Activated CD4-positive, alpha-beta T cell treated with anti-CD3 and anti-CD28 coated beads, Interleukin-2, amount 50 U/mL, for 4 hours (primary cell): ENCODE data around the gene METTL2B.
A peak's percentile ranks its signal among the peaks of the same experiment; 100 is the strongest.
"Not testable (repeated sequence)": the region's sequence is repeated elsewhere in the genome, so short reads cannot be mapped to it uniquely, and the experiment has no call there.

Experiments
- DNase-seq, 2 experiments: peaks; one replicate each; pipeline ENCODE4 v3.0.0-alpha.2; 2020

METTL2B gene

GRCh38 chr7:128529191-128529590 lies 52.6 kb downstream of the METTL2B start:
- DNase-seq: not testable (repeated sequence)

GRCh38 chr7:128530121-128530854 lies 53.7 kb downstream of the METTL2B start:
- peak; percentile 24 to 33 for DNase-seq

DNA sequence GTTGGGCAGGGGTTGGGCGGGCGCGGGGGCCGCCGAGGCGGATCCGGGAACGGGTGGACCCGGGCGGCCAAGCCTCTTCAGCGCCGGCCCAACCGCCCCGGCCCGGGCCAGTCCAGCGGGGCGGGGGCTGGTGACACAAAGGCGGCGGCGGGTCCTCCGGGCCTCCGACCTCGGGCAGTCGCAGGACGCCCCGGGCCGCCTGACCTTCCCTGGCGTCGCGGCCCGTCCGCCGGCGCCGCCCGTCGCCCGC lies 54.2 kb downstream of the METTL2B start:
- peak in 1 of 2 experiments; percentile 8 for DNase-seq

GRCh38 chr7:128531105-128531954 lies 54.8 kb downstream of the METTL2B start:
- peak; percentile 70 for DNase-seq

DNA sequence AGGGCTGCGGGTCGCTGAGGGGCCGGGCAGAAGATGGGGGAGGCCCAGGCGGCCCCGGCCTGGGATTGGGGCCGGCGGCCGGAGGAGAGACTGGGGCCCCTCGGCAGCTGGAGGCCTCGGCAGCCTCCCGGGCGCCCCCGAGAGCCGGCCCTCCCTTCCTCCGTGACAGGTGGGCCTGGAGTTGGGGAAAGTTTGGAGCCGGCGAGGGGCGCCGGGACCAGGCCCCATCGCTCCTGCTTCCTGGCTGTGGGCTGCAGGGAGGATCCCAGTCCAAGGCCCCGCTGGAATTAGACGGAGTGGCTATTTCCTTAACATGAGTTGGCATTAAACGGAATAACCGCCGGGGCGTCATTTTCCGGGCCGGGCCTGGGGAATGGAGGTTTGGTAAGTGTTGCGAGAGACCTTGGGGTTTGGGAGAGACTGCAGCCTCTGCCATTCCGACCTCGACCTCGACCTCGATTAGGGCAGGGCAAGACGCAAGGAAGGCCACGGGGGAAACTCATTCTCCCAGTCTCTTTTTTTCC lies 55.5 kb downstream of the METTL2B start:
- not testable (repeated sequence) for DNase-seq

- not testable (repeated sequence) for DNase-seq
These were observed 56.4 kb downstream of the METTL2B start for GRCh38 chr7:128532956-128533355.

DNA sequence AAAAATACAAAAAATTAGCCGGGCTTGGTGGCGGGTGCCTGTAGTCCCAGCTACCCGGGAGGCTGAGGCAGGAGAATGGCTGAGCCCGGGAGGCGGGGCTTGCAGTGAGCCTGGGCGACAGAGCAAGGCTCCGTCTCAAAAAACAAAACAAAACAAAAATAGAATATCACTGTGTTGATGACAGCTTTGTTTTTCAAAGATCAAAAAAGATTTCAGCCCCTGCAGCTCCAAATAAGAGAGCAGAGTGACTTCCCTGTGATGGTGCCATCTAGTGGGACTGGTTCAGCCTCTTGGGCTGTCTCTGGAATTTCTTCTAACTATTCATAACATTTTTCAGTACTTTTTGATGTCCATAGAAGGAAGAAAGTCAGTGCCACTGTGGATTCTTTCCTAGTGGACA lies 60.9 kb downstream of the METTL2B start:
- DNase-seq: not testable (repeated sequence)

DNA sequence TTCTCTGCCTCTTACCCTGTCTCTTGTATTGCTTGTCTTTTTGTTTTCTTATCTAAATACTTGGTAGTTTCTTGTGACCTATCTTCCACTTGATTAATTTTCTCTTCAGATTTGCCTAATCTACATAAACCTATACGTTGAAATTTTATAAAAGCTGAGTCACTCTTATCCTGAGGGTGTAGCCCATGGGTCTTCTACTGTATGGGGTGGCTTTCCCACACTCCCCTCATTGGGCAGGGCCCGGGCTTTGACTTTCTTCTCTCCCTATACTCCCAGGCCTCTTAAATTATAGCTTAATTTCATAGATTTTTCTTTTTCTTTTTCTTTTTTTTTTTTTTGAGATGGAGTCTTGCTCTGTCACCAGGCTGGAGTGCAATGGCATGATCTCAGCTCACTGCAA lies 66.0 kb downstream of the METTL2B start:
- DNase-seq: not testable (repeated sequence)

- not testable (repeated sequence) for DNase-seq
These were observed 66.8 kb downstream of the METTL2B start for GRCh38 chr7:128543300-128543699.

GRCh38 chr7:128546319-128546851 lies 69.8 kb downstream of the METTL2B start:
- not testable (repeated sequence) for DNase-seq

GRCh38 chr7:128550920-128551319 lies 74.4 kb downstream of the METTL2B start:
- DNase-seq: no peak

GRCh38 chr7:128554394-128554793 lies 77.8 kb downstream of the METTL2B start:
- DNase-seq: not testable (repeated sequence)
